Left lung (tissue), 10 donors: ENCODE results near the gene TWF2. TPM values are rescaled to one million over a fixed set of nuclear protein-coding genes. Genes with fewer than 3 reads are reported as not detected.

Experiments
- ATAC-seq: fragments of 200-7000 bp; cut with Tn5 transposase; one replicate; pipeline ENCODE4 v1.9.1; 2020; ENCODE audit warnings: moderate library complexity
- DNase-seq, 4 donors: peaks; one replicate each; pipeline ENCODE4 v3.0.0-alpha.2; 2013 to 2020
- H3K27ac ChIP-seq, 2 donors: fragments of 200-600 bp; sonication (generic) in 1 of 2; one replicate each; pipeline versions ENCODE4 v1.5.0 to v1.8.0; 2020 to 2021
- H3K27me3 ChIP-seq, 2 donors: fragments of 200-600 bp; sonication (generic) in 1 of 2; one replicate each; pipeline versions ENCODE4 v1.5.0 to v1.8.0; 2020 to 2021
- H3K36me3 ChIP-seq, 2 donors: fragments of 200-600 bp; sonication (generic) in 1 of 2; one replicate each; pipeline versions ENCODE4 v1.5.0 to v1.8.0; 2020 to 2021
- H3K4me1 ChIP-seq, 2 donors: fragments of 200-600 bp; one replicate each; pipeline ENCODE4 v1.8.0; 2021
- H3K4me3 ChIP-seq, 2 donors: fragments of 200-600 bp; sonication (generic) in 1 of 2; one replicate each; pipeline versions ENCODE4 v1.5.0 to v1.8.0; 2020 to 2021; ENCODE audit warnings: mild to moderate bottlenecking in 1 of 2
- H3K9me3 ChIP-seq, 2 donors: fragments of 200-600 bp; sonication (generic) in 1 of 2; one replicate each; pipeline versions ENCODE4 v1.5.0 to v1.8.0; 2020 to 2021
- intact Hi-C, 2 donors: fragments of 100-400 bp; cut with DNase I; formaldehyde crosslinking; loops; one replicate each; pipeline versions ENCODE4 v1.11.2 to v1.14.2; 2022
- polyA plus RNA-seq, 6 donors: library from polyadenylated mRNA; unstranded; fragments of 120-200 nt; gene quantifications; one replicate each; pipeline ENCODE4 v1.2.1, GENCODE V29; 2013; ENCODE audit not compliant: insufficient read length in 6 of 6
- total RNA-seq, 2 donors: library from RNA; stranded (reverse); fragmentation: NEBNext Ultra II Directional; extraction: Animal tissue kit (Norgen Biotek cat#: 25700); gene quantifications; one replicate each; pipeline ENCODE4 v1.2.1, GENCODE V29; 2021
- TF ChIP-seq, protein P1 (sequence below), 2 donors: fragments of 200-600 bp; sonication (generic) in 1 of 2; IDR thresholded peaks; one replicate each; pipeline versions ENCODE4 v1.5.0 to v1.8.0; 2021; ENCODE audit warnings: antibody characterized with exemption in 2 of 2
- donor health status: DM: no; HTN: yes; CAD: no.
- donor health status: DM: no; HTN: no; CAD: no.

Gene TWF2
- total and polyA plus RNA-seq, 8 donors, result 28.9 to 77.5 (median 32.4) TPM

DNA sequence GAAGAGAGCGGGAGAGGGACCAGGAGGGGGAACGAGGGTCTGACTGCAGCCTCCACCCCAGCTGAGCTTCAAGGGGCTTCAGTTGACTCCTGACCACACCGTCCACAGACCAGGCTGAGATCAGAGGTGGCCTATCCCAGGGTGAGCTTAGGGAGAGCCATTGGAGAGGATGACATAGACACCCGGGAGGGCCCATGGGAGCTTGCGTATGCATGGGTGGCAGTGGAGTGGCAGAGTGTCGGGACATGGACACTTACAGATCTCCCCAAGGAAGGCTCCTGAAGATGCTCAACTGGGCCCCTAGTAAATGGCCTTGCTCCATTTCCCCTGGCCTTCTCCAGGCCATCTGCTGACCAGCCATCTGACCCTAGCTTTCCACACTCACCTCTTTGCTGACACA lies 53.6 kb downstream of the TWF2 start:
- Histone ChIP-seq H3K4me3 (no peak overlapping the region), H3K27ac (no peak overlapping the region), H3K27me3 (no peaks in the 10 kb centered on the region), H3K4me1 (peaks cover 7 to 29% of the 10 kb centered on the region in 2 donors), H3K9me3 (no peaks in the 10 kb centered on the region), H3K36me3 (no peaks in the 10 kb centered on the region)
- no peak for ATAC-seq
- TF ChIP-seq, protein P1, sequence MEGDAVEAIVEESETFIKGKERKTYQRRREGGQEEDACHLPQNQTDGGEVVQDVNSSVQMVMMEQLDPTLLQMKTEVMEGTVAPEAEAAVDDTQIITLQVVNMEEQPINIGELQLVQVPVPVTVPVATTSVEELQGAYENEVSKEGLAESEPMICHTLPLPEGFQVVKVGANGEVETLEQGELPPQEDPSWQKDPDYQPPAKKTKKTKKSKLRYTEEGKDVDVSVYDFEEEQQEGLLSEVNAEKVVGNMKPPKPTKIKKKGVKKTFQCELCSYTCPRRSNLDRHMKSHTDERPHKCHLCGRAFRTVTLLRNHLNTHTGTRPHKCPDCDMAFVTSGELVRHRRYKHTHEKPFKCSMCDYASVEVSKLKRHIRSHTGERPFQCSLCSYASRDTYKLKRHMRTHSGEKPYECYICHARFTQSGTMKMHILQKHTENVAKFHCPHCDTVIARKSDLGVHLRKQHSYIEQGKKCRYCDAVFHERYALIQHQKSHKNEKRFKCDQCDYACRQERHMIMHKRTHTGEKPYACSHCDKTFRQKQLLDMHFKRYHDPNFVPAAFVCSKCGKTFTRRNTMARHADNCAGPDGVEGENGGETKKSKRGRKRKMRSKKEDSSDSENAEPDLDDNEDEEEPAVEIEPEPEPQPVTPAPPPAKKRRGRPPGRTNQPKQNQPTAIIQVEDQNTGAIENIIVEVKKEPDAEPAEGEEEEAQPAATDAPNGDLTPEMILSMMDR (IDR thresholded peaks at IDR 0.05), result no peak
- intact Hi-C loops, result no loop called here
- DNase-seq, result no peak

DNA sequence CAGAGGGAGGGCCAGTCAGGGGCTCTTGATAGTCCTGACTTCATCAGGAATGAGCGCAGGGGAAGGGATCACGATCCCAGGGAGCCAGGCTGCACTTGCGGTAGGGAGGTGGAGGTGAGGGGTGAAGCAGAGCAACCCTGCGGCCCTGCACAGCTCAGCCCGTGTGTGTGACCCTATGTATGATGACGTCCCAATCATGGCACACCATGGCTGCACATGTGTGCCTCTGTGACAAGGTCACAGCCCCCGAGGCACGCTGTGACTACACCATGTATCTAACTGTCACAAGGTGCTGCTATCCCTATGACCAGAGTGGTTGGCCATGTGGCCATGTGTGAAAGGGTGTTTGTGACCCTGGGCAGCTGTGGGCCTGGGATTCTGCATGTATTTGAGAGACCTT lies 54.3 kb downstream of the TWF2 start:
- intact Hi-C loops, result no loop called here

DNA sequence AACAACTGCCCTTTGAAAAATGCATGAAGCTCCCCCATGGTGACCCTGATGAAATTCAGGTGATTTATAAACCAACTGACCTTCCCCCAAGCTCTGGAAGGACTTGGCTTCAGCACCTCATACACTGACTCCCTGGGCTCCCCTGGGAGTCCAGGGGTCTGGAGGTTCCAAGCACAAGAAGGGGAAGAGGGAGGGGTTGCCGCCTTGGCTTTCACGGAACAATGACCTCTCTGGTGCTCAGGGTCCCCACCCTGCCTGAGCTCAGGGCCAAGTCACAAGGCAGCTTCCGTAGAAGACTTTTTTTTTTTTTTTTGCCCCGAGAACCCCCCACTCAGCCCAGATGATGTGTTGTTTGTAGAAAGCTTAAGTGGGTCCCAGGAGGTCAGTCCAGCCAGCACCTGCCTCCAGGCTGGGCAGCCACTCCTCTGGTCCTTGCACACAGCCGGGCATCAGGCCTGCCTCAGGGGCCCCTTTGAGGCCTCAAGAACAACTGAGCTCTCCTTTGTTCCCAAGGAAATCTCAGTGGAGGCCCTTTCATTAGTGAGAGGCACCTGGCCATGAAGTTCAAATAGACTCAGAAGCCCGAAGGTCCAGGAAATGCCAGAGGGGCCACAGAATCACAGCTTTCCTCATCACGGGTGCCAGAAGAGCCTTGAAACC lies 55.0 kb downstream of the TWF2 start:
- no peaks in the 10 kb centered on the region for H3K36me3 ChIP-seq
- no peak overlapping the region for H3K27ac ChIP-seq
- no peaks in the 10 kb centered on the region for H3K27me3 ChIP-seq
- intact Hi-C loops, result no loop called here
- no peak for ATAC-seq
- peak in 1 of 4 donors; percentile 19 for DNase-seq
- no peak overlapping the region for H3K4me3 ChIP-seq
- peaks cover 0 to 15% of the 10 kb centered on the region in 2 donors for H3K4me1 ChIP-seq
- H3K9me3 ChIP-seq, result no peaks in the 10 kb centered on the region
- TF ChIP-seq, protein P1 (IDR thresholded peaks at IDR 0.05), result no peak

More for the DNA sequence above, 54.3 kb downstream of the TWF2 start:
- ATAC-seq, result no peak
- peak in 1 of 4 donors; percentile 19 for DNase-seq
- no peak overlapping the region for H3K27ac ChIP-seq
- no peaks in the 10 kb centered on the region for H3K36me3 ChIP-seq
- H3K4me3 ChIP-seq, result no peak overlapping the region
- TF ChIP-seq, protein P1 (IDR thresholded peaks at IDR 0.05), result no peak
- no peaks in the 10 kb centered on the region for H3K27me3 ChIP-seq
- H3K9me3 ChIP-seq, result no peaks in the 10 kb centered on the region
- H3K4me1 ChIP-seq, result peaks cover 2 to 23% of the 10 kb centered on the region in 2 donors

DNA sequence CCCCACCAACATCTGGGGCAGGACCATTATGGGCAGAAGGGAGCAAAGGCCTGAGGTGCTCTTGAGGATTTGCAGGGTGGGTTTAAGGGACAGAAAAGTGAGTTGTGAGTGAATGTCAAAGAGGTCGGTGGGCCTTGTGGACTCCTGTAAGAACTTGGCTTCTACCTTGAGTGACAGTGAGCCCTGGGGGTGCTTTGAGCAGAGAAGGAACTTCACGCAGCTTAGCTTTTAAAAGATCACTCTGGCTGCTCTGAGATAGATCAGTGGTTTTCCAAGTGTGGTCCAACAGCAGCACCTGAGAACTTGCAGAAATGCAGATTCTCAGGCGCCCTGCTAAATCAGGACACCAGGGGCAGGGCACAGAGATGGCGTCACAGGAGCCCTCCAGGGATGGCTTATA lies 56.3 kb downstream of the TWF2 start:
- intact Hi-C loops, result no loop called here
- no peak for ATAC-seq
- no peaks in the 10 kb centered on the region for H3K27me3 ChIP-seq
- H3K36me3 ChIP-seq, result no peaks in the 10 kb centered on the region
- H3K4me1 ChIP-seq, result peaks cover 0 to 6% of the 10 kb centered on the region in 2 donors
- no peak overlapping the region for H3K4me3 ChIP-seq
- peak in 1 of 4 donors; percentile 9 for DNase-seq
- TF ChIP-seq, protein P1 (IDR thresholded peaks at IDR 0.05), result no peak
- H3K27ac ChIP-seq, result no peak overlapping the region
- no peaks in the 10 kb centered on the region for H3K9me3 ChIP-seq

DNA sequence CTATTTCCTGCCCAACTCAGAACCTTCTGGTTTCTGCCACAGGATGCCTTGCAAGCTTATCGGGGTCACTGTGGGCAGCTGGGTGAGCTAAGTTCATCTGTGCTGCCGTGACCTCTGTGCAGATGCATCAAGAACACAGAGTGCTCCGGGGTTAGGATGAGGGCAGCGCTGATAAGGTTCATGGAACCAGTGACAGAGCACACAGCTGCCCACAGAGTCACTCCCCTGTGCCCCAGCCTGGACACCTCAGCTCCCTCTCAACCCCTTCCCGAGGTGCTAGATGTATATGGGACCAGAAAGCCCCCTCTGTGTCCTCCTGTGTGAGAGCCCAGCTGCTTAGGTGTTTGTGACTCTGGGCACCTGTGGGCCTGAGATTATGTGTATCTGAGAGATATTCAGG lies 56.8 kb downstream of the TWF2 start:
- H3K4me1 ChIP-seq, result peaks cover under 1 to 6% of the 10 kb centered on the region in 2 donors
- TF ChIP-seq, protein P1 (IDR thresholded peaks at IDR 0.05), result no peak
- no peaks in the 10 kb centered on the region for H3K9me3 ChIP-seq
- no peaks in the 10 kb centered on the region for H3K36me3 ChIP-seq
- intact Hi-C loops, result no loop called here
- H3K27ac ChIP-seq, result no peak overlapping the region
- DNase-seq (no peak), ATAC-seq (no peak)
- H3K27me3 ChIP-seq, result no peaks in the 10 kb centered on the region
- H3K4me3 ChIP-seq, result no peak overlapping the region
